OCI-LY3 (cell line): ENCODE data around the gene HS1BP3.

Experiments used
- EZH2phosphoT487 ChIP-seq: fragments of 200-600 bp; shearing (Covaris generic); IDR thresholded peaks from 2 replicates; pipeline ENCODE4 v1.6.1; 2018; ENCODE audit warnings: antibody characterized with exemption, mixed run types, low read depth
- TF ChIP-seq, protein P1 (sequence below): fragments of 200-600, 300-600 bp; sonication (generic); IDR thresholded peaks from 2 replicates; pipeline ENCODE4 v1.5.1; 2014; ENCODE audit warnings: antibody characterized with exemption, low read length, low read depth

DNA sequence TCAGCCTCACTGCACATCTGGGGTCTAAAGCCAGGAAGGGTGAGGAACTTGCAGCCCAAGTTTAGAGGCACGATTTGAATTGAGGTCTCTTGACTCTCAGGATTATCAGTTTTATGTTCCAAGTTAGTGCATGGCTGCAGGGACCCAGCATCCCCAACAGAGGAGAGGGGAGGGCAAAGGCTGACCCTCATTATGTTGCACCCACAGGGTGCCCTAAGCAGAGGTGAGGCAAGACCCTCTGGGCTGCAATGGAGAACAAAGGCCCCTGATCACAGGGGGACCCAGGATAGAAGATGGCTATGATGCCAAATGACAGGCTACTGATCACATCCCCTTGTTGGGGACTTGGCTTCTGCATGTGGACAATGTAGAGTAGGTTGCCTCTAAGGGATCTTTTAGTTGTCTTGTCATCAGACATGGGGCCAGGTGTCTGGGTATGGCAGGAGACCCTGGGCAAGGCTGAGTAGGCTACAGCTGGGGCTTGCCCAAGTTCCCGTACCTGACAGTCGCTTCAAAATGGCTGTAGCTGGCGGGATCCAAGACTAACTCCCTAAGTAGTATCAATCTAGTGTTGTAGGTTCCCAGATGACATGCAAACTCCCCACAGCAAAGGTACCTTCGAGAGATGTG is 11.5 kb upstream of the HS1BP3 start:
- TF ChIP-seq, protein P1, sequence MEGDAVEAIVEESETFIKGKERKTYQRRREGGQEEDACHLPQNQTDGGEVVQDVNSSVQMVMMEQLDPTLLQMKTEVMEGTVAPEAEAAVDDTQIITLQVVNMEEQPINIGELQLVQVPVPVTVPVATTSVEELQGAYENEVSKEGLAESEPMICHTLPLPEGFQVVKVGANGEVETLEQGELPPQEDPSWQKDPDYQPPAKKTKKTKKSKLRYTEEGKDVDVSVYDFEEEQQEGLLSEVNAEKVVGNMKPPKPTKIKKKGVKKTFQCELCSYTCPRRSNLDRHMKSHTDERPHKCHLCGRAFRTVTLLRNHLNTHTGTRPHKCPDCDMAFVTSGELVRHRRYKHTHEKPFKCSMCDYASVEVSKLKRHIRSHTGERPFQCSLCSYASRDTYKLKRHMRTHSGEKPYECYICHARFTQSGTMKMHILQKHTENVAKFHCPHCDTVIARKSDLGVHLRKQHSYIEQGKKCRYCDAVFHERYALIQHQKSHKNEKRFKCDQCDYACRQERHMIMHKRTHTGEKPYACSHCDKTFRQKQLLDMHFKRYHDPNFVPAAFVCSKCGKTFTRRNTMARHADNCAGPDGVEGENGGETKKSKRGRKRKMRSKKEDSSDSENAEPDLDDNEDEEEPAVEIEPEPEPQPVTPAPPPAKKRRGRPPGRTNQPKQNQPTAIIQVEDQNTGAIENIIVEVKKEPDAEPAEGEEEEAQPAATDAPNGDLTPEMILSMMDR = no peak
- TF ChIP-seq EZH2phosphoT487 = no peak
